Duodenal mucosa (tissue), 2 donors: Measurements from ENCODE around the gene DOK7.

Experiments
- H3K27ac ChIP-seq: one replicate; pipeline ENCODE4 v1.7.0; 2013; ENCODE audit warnings: low read depth, low read length
- H3K27me3 ChIP-seq, 2 donors: one replicate each; pipeline ENCODE4 v1.7.0; 2013; ENCODE audit warnings: low read length in 2 of 2, control low read depth in 1 of 2; ENCODE audit not compliant: insufficient read depth in 2 of 2, control insufficient read depth in 1 of 2
- H3K36me3 ChIP-seq, 2 donors: one replicate each; pipeline ENCODE4 v1.7.0; 2013; ENCODE audit warnings: low read length in 2 of 2, control low read depth in 1 of 2; ENCODE audit not compliant: insufficient read depth in 2 of 2, control insufficient read depth in 1 of 2
- H3K4me1 ChIP-seq, 2 donors: one replicate each; pipeline ENCODE4 v1.7.0; 2013; ENCODE audit warnings: low read length in 2 of 2, control low read depth in 1 of 2; ENCODE audit not compliant: insufficient read depth in 2 of 2, control insufficient read depth in 1 of 2
- H3K4me3 ChIP-seq, 2 donors: one replicate each; pipeline ENCODE4 v1.7.0; 2013; ENCODE audit warnings: low read length in 2 of 2, low read depth in 1 of 2
- H3K9ac ChIP-seq, 2 donors: one replicate each; pipeline ENCODE4 v1.7.0; 2013; ENCODE audit warnings: low read length in 2 of 2, low read depth in 1 of 2
- H3K9me3 ChIP-seq, 2 donors: one replicate each; pipeline ENCODE4 v1.7.0; 2013; ENCODE audit warnings: low read length in 2 of 2, control low read depth in 1 of 2; ENCODE audit not compliant: control insufficient read depth in 1 of 2

The DOK7 gene

DNA sequence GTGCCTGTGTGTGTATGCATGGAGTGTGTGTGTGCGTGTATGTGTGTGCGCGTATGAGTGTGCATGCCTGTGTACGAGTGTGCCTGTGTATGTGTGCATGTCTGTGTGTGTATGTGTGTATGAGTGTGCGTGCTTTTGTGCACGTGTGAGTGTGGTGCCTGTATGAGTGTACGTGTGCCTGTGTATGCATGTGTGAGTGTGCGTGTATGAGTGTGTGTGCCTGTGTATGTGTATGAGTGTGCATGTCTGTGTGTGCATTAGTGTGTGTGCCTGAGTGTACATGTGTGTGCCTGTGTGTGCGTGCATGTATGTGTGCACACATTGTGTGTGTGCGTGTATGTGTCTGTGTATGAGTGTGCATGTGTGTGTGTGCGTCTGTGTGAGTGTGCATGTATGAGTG is 5.7 kb downstream of the DOK7 start:
- peaks cover 0 to 2% of the 10 kb centered on the region in 2 donors for H3K4me1 ChIP-seq

DNA sequence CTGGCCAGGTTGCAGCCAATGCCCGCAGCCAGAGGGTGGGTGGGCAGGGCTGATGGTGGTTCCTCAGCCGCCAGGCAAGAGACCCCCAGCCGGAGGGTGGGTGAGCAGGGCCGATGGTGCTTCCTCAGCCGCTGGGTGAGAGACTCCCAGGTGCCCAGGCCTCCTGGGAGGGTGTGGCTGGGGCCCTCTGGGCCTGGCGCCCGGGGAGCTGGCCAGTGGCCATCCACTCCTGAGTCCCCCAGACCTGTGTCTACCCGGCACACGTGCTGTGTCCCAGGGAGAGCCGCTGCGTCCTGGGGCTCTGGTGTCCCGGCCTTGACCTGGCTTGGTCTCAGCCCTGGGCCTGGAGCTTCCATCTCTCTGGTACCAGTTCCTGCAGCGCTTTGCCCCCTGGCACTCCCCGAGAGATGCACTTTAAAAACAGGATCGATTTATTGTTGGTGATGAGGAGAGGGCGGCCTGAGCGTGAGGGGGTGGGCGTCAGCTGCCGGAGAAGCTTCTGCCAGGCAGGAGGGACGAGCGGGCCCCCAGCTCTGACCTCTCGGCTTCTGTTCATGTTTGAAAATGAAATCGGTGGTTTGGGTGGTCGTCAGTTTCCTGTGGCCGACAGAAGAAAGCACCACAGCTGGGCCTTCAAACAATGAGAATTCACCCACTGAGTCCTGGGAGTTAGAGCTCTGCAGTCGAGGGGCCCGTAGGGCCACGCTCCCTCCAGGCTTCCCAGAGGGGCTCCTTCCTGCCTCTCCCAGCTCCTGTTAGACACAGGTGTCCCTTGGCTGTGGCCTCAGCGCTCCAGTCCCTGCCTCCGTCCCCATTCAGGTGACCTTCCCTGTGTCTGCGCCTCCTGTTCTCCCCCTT is 6.5 kb downstream of the DOK7 start:
- Histone ChIP-seq H3K9me3 (peaks cover 0 to 7% of the 10 kb centered on the region in 2 donors), H3K27ac (no peak overlapping the region), H3K27me3 (peaks cover 3 to 22% of the 10 kb centered on the region in 2 donors), H3K9ac (no peak overlapping the region), H3K4me3 (no peak overlapping the region), H3K4me1 (peaks cover 0 to 2% of the 10 kb centered on the region in 2 donors), H3K36me3 (no peaks in the 10 kb centered on the region)

More for the DNA sequence above, 5.7 kb downstream of the DOK7 start:
- Histone ChIP-seq H3K9ac (no peak overlapping the region), H3K27ac (no peak overlapping the region), H3K27me3 (peaks cover 3 to 27% of the 10 kb centered on the region in 2 donors), H3K9me3 (peaks cover 0 to 7% of the 10 kb centered on the region in 2 donors), H3K36me3 (no peaks in the 10 kb centered on the region), H3K4me3 (no peak overlapping the region)

DNA sequence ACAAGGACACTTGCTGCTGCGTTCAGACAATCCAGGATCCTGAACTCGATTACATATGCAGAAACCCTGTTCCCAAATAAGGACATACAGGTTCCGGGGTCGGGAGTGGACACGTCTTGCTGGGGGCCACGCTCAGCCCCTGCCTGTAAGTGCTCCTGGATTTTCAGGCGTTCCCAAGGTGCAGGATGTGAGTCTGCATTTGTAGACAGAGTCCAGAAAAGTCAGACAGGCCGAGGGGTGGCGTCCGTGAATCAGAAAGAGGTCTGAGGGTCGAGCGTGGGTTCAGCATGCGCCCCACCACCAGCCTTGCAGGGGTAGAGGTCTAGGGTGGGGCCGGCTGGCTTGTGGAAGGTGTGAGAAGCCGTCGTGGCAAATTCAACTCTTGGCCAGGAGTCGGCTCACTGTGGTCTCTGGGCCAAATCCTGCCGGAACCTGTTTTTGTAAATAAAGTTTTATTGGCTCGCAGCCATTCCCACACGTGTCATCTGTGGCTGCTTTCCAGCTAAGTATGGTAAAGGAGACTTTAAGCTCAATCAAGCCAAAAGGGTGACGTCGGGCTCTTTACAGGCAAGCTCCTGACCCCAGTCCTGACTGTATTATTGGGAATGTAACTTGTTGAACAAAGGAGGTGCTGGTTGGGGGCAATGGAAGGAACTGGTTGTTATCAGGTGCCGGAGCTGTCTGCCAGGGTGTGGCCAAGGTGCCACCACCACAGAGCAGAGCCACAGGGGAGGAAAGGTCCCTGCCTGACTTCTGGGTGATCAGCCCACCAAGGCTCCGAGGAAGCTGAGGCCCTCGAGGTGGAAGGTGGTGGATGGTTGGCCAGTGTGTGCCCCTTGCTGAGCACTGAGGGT is 7.4 kb downstream of the DOK7 start:
- Histone ChIP-seq H3K36me3 (no peaks in the 10 kb centered on the region), H3K9me3 (peaks cover 0 to 7% of the 10 kb centered on the region in 2 donors), H3K27me3 (peaks cover 3 to 24% of the 10 kb centered on the region in 2 donors), H3K4me3 (no peak overlapping the region), H3K9ac (no peak overlapping the region), H3K27ac (no peak overlapping the region), H3K4me1 (peaks cover 0 to 2% of the 10 kb centered on the region in 2 donors)

DNA sequence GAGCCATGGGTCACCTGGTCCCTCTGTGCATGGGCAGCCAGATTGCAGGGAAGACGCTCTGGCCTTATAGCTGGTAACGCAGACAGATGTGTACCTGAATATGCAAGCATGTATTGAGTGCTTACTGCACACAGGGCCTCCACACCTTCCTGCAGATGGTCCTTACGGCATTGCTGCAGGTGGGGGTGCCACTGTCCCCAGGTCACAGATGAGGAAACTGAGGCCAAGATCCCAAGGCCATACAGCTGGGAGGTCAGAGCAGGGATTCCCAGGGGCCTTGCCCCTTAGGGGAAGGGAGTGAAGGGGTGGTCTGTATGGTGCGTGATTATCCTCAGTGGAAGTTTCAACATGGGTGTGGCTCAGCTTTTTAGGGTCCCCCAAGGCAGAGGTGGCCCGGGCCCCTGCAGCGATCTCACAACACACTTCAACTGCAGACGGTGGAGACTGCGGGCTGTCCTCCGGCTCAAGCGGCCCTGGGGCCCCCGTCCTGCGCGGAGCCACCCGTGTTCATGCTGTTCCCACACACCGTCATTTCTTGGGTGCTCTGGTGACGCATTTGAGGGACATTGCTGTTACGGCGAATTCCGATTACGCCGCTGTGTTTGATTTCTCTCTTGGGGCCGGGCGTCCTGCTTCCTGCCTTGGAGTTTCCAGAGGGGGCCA is 8.1 kb downstream of the DOK7 start:
- no peak overlapping the region for H3K9ac ChIP-seq
- no peak overlapping the region for H3K27ac ChIP-seq
- no peak overlapping the region for H3K4me3 ChIP-seq
- H3K9me3 ChIP-seq, result peaks cover 0 to 7% of the 10 kb centered on the region in 2 donors
- H3K4me1 ChIP-seq, result peaks cover 0 to 2% of the 10 kb centered on the region in 2 donors
- H3K36me3 ChIP-seq, result no peaks in the 10 kb centered on the region
- H3K27me3 ChIP-seq, result peaks cover 3 to 24% of the 10 kb centered on the region in 2 donors

DNA sequence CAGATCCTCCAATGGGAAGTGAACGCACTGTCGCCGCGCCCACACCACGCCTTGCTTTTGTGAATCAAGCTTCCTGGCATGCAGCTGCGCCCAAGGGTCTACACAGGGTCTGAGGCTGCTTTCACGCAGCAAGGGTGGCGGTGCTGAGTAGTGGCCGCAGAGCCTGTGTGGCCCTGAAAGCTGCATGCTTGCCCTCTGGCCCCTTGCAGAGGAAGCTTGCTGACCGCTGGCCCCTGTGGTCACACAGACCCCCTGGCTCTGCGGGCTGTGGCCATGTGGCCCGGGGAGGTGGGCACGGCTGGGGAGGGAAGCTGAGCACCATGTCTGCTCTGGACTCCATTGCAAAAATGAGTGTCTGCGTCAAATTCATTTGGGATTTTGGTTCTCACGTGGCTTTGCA is 8.8 kb downstream of the DOK7 start:
- Histone ChIP-seq H3K27ac (no peak overlapping the region), H3K4me3 (no peak overlapping the region), H3K27me3 (peaks cover 3 to 29% of the 10 kb centered on the region in 2 donors), H3K9ac (no peak overlapping the region), H3K36me3 (no peaks in the 10 kb centered on the region), H3K4me1 (peaks cover 0 to 2% of the 10 kb centered on the region in 2 donors), H3K9me3 (peaks cover 0 to 7% of the 10 kb centered on the region in 2 donors)

DNA sequence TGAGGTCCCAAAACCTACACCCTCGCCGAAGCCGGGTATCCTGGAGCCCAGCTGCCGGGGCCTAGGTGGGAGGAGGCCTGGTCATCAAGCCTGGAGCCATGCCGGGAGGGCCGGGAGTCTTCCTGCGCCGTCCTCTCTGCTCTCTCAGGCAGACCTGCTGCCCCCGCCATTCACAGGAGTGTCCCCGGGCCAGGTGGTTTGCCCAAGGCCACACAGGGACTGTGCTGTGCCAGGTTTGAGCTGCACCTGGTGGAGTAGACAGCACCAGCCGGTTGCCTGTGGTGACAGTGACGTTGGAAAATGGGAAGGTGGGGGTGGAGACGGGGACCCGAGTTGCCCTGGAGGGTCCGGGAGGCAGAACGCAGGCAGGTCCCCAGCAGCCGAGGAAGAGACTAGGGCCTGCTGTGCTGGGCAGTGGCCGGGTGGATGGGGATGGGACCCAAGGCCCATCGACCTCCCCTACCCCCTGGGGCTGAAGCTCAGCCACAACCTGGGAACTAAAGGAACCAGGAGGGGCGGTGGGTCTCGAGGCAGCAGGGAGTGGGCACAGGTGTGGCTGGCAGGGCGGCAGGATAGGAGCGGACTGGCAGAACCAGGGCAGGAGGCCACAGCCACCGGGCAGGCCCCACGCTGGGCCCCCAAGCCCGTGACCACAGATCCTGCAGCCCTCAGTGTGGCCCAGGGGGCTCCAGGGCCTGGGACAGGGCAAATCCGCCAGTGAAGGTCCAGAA is 9.5 kb downstream of the DOK7 start:
- Histone ChIP-seq H3K9ac (no peak overlapping the region), H3K36me3 (no peaks in the 10 kb centered on the region), H3K9me3 (peaks cover 0 to 7% of the 10 kb centered on the region in 2 donors), H3K27ac (no peak overlapping the region), H3K4me3 (no peak overlapping the region), H3K4me1 (peaks cover 0 to 2% of the 10 kb centered on the region in 2 donors), H3K27me3 (peaks cover 3 to 36% of the 10 kb centered on the region in 2 donors)

DNA sequence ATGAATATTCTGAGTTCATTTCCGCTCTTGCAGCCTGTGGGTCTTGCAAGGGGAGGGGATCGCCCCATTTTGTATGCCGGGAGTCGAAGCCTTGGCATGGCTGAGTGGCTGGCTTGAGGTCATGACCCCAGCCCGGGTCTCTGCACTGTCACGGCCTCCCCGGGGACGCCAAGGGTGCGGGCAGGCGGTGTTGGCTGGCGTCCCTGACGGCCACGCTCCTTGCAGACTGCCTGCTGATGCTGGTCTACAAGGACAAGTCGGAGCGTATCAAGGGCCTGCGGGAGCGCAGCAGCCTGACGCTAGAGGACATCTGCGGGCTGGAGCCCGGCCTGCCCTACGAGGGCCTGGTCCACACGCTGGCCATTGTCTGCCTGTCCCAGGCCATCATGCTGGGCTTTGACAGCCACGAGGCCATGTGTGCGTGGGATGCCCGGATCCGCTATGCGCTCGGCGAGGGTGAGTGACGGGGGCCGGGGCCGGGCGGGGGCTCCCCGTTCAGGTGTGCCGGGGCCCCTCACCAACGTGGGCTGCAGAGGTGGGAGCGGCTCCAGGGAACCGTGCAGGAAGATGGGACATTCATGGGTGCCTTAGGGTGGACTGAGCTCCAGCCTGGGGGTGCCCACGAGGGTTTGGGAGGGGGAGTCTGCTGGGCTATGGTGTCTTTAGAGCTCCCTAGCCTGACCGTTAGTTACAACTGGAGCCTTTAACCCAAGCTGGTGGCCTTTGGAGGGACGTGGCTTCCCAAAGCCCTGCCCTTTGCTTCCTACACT is 10.3 kb downstream of the DOK7 start:
- Histone ChIP-seq H3K4me1 (peaks cover 0 to 2% of the 10 kb centered on the region in 2 donors), H3K9ac (no peak overlapping the region), H3K4me3 (no peak overlapping the region), H3K27me3 (peaks cover 3 to 40% of the 10 kb centered on the region in 2 donors), H3K36me3 (no peaks in the 10 kb centered on the region), H3K27ac (no peak overlapping the region), H3K9me3 (peaks cover 0 to 4% of the 10 kb centered on the region in 2 donors)

DNA sequence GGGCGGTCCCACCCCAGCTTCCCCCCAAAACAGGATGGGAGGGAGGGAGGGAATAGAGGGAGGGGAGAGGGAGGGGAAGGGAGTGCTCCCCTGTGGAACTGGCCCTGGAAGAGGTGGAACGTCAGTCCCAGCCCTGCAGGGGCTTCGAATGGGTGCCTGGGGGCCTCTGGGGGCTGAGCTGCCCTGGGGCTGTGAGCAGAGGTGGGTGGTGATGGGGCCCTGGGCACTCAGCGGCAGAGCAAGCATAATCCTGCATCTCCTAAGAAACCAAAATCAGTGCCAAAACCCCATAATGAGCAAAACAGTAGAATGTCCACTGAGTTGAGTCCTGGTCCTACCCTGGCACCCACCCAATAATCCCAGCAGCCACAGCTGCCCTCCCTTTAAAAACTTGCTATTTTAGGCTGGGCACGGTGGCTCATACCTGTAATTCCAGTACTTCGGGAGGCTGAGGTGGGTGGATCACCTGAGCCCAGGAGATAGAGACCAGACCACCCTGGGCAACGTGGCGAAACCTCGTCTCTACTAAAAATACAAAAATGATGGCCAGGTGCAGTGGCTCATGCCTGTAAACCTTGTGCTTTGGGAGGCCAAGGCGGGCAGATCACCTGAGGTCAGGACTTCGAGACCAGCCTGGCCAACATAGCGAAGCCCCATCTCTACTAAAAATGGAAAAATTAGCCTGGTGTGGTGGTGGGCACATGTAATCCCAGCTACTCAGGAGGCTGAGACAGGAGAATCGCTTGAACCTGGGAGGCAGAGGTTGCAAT is 11.1 kb downstream of the DOK7 start:
- H3K27ac ChIP-seq, result no peak overlapping the region
- H3K4me3 ChIP-seq, result no peak overlapping the region
- no peaks in the 10 kb centered on the region for H3K9me3 ChIP-seq
- H3K36me3 ChIP-seq, result no peaks in the 10 kb centered on the region
- peaks cover 0 to 2% of the 10 kb centered on the region in 2 donors for H3K4me1 ChIP-seq
- H3K27me3 ChIP-seq, result peaks cover 3 to 40% of the 10 kb centered on the region in 2 donors
- H3K9ac ChIP-seq, result no peak overlapping the region
